NCI-H82 (cell line): ENCODE results near the gene ARPP21.

Source experiments
- DNase-seq: peaks from one replicate; lab custom pipeline; 2025; lab: John Stamatoyannopoulos, UW

ARPP21 gene

DNA sequence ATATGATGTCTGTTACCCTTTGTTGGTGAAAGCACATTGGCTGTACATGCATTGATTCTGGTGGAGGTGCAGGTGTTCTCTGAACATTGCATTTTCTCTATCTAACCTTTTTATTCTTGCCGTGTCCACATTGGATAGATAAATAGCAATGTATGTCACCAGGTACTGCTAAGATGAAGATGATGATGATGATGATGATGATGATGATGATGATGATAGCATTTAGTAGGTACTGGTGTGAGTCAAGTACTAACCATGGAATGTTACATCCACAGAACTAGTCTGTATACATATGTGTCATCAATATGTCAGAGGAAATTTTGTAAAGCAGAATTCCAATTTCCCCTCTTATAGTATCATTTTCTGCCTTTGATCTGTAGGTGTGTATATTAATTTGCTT is 36.3 kb downstream of the ARPP21 start:
- no peak for DNase-seq

DNA sequence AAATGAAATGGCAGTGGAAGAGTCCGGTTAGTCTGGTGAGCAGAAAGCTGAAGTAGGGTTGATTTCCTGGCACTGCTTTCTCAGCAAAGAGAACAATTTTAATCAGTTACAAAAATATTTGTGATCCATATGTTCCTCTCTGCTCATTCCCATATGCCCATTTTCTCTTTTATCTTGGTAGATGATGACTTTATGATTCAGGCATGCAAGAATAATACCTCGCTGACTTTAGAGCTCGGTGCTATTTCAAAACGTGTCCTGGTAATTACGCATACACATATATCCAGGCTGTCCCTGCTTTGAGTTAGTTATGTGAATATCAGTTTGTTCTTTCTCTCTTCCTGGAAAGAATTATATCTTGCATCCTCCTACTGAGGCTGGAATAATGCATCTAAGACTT is 38.5 kb downstream of the ARPP21 start:
- no peak for DNase-seq

DNA sequence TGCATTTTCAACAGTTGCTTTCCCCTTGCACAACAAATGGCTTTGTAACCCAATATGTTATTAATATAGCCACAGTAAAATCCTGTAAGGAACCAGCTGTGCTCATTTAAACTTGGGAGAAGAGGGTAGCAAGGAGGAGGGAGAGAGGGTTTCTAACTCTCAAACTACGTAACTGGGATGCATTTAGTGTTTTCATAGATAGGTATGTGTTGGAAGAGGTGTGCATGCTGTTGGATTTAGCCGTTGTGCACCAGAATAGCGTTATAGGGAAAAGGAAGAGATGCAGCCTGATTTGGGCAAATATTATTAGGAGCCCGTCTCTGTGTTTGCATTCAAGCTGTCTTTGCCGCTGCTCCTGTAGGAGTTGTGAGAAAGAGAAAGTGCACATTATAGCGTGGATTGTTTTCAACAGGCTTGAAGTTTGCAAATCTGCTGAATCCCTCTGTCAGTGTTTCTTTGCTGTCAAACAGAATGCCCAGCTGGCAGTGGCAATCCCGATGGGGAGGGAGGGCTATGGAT is 39.4 kb downstream of the ARPP21 start:
- peak; percentile 59 for DNase-seq

DNA sequence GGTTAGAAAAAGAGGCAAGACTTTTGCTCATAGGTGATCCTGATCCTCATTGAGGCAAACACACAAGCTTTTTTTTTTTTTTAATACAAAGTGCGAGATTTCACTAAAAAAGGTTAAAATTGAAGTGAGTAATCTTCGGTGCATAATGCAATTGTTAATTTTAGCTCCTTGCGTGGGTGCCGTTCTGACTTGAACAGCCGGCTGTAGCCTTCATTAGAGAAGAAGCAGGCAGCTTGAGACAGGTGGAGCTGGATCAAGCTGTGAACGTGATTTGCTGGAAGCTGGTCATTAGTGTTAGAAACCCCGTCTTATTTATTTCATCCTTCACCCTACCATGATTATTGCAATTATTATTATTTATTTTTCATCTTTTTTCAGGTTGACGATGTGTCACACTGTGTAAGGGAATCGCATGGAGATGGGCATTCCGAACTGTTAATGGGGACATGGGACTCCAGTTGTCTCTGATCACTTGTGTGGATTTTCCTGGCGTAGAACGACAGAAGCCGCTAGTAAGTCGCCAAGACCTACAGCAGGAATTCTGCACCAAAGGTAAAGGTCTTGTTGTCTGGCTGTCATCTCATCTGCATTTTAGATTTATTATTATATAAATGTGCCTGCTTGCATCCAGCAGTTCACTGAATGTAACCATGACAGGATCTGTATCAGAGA is 40.2 kb downstream of the ARPP21 start:
- peak; percentile 49 for DNase-seq

GRCh38 chr3:35680866-35681650 is 41.7 kb downstream of the ARPP21 start:
- no peak for DNase-seq

GRCh38 chr3:35685153-35685552 is 45.8 kb downstream of the ARPP21 start:
- DNase-seq, result no peak

GRCh38 chr3:35688826-35689225 is 49.5 kb downstream of the ARPP21 start:
- no peak for DNase-seq

DNA sequence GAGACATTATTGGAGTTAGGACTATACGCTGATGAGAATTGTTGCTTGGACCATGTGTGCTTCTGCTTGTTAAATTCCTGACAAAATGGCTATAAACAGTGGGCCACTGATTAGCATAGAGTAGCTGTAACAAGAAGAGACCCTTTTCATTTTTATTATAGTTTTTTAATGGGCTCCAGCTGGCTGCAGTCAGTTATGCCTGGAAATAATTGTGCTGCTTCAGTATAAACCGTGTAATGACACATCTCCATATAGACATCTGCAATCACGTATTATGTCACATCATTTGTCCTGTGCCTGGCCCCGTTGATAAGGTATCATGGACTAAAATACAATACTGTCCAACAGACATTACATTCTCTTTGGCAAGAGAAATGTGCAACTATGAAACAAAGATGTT is 50.9 kb downstream of the ARPP21 start:
- no peak for DNase-seq

- DNase-seq, result no peak
These were observed 66.6 kb downstream of the ARPP21 start for GRCh38 chr3:35705904-35706303.

GRCh38 chr3:35707904-35708303 is 68.6 kb downstream of the ARPP21 start:
- DNase-seq, result no peak

DNA sequence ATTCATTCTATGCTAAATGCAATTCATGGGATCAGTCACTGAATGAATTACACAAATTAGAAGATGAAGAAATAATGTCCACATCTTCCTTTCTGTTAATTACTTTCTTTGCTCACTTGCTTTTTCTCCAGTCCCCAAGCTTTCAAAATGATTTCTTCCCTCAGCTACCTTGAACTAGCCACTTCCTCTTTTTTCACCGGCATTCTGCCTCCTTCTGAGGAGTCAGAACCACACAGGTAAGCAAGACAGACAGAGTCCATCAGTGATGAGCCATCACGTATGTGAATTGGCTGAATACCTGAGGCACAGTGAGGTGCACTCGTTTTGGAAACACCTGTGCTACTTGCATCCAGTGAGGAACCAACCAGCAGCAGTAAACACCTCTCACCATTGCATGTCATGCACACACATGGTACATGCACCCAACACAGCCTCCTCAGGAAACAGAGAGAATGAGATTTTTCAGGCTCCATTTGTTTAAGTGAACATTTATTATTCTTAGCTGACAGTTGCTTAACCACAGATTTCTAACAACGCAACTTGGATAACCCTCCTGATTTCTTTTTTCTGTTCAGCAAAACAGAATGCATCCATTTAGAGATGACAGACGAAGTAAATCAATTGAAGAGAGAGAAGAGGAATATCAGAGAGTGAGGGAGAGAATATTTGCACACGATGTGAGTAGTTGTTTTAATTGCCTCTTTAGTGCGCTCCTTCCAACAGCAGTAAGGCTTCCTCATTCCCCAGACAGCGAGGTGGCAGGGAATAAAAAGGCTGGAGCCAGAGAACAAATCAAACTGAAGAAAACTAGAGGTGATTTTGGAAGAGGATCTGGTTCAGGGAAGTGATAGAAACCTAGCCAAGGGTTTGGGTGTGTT is 69.3 kb downstream of the ARPP21 start:
- no peak for DNase-seq

- DNase-seq, result no peak
These were observed 70.4 kb downstream of the ARPP21 start for GRCh38 chr3:35709691-35710090.

DNA sequence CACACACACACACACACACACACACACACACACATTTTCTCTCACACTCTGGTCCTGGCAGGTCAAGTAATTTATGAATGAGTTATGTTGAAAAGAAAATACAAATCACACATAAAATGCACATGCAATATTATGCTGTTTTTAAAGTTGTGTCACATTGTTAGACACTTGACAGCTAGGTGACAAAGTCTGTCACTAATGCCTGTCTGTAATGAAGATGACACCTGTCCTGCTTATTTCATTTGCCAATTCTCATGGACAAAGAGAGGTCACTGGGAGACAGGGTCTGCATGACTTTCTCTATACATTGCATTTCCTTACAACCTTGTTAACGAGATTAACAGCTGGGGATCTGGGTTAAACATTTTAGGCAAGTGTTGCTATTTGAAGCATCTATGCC is 71.2 kb downstream of the ARPP21 start:
- DNase-seq, result peak; percentile 2

GRCh38 chr3:35718921-35719320 is 79.6 kb downstream of the ARPP21 start:
- no peak for DNase-seq

DNA sequence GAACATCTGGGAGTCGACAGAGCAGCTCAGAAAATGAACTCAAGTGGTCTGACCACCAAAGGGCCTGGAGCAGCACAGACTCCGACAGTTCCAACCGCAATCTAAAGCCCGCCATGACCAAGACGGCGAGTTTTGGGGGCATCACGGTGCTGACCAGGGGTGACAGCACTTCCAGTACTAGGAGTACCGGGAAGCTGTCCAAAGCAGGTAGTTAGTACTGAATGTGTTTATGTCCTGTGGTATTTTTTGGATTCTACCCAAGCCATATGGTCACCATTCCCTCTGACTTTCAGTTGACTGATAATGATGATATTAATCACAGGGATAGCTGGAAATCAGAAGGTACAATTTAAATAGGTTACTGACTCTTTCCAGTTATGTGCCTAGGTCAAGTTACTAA is 82.3 kb downstream of the ARPP21 start:
- DNase-seq, result no peak

- DNase-seq, result no peak
These were observed 83.6 kb downstream of the ARPP21 start for GRCh38 chr3:35722902-35723301.

DNA sequence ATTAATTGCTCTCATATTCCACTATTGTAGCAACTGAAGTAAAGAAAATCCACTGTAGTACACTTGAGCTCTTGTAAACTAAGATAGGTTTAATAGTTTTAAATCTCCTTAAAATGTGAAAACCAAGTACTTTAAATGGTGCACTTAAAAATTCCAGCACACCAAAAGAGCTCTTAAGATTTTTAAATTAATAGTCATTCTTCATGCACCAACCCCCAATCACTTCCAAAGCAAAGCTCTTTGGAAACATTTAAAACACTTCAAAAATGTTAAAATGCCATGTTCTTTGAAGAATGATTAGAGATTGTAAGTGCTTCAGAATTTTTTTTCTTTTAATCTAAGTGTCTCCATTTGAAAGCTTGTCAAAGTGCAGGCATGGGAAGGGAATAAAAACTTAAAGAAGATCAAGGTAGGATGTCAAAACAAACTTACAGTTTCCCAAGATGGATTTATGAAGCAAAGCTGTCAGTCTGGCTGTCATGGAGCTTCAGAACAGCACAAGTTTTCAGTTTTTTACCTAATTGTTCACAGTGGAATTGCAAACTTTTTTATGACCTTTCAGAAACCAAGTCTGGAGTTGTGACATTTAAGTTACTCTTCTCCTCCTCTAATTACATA is 84.3 kb downstream of the ARPP21 start:
- DNase-seq, result no peak

GRCh38 chr3:35724106-35724505 is 84.8 kb downstream of the ARPP21 start:
- DNase-seq, result peak; percentile 3

GRCh38 chr3:35727179-35727578 is 87.9 kb downstream of the ARPP21 start:
- no peak for DNase-seq

- no peak for DNase-seq
These were observed 94.0 kb downstream of the ARPP21 start for GRCh38 chr3:35733341-35733740.

GRCh38 chr3:35733864-35734263 is 94.5 kb downstream of the ARPP21 start:
- no peak for DNase-seq

DNA sequence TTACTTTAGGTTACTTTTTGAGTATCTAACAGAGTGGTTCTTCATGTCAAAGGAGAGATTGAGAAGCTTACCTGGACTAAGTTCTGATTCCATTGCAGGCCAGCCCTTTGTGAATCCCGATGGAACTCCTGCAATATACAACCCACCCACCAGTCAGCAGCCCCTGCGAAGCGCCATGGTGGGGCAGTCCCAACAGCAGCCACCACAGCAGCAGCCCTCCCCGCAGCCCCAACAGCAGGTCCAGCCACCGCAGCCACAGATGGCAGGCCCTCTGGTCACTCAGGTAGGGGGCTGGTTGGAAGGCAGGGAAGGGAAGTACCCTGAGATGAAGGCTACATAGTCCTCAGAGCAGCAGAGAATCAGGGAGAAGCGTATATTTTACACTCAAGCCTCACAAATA is 97.8 kb downstream of the ARPP21 start:
- no peak for DNase-seq
